ENCODE measurements around the gene TOMM20L.

DNA sequence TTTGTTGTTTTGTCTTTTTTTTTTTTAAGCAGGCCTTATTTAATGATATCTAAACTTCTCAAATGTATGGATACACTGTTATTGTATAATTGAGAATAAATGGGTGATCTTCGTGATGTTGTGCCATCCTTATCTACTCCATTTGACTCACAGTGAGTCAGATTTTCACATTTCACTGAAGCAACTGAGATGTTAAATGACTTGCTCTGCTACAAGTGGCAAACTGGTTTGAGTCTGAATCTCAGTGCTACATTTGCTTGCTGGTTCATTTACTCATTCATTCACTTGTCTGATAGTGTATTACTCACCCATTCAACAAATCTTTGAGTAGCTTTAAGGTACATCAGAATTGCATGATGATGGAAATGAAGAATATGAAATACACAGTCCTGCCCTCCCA lies 34.4 kb downstream of the TOMM20L start:
- TF ChIP-seq ZNF658 (tag by site-specific recombination; IDR thresholded peaks at IDR 0.05) = no peak
- TF ChIP-seq ZNF76 (tag by site-specific recombination; IDR thresholded peaks at IDR 0.05; ENCODE audit: borderline replicate concordance, low read depth) = no peak
- no peak for TF ChIP-seq MEIS1 (CRISPR knock-in tag; IDR thresholded peaks at IDR 0.05; ENCODE audit: borderline replicate concordance)
- TF ChIP-seq, protein P1, sequence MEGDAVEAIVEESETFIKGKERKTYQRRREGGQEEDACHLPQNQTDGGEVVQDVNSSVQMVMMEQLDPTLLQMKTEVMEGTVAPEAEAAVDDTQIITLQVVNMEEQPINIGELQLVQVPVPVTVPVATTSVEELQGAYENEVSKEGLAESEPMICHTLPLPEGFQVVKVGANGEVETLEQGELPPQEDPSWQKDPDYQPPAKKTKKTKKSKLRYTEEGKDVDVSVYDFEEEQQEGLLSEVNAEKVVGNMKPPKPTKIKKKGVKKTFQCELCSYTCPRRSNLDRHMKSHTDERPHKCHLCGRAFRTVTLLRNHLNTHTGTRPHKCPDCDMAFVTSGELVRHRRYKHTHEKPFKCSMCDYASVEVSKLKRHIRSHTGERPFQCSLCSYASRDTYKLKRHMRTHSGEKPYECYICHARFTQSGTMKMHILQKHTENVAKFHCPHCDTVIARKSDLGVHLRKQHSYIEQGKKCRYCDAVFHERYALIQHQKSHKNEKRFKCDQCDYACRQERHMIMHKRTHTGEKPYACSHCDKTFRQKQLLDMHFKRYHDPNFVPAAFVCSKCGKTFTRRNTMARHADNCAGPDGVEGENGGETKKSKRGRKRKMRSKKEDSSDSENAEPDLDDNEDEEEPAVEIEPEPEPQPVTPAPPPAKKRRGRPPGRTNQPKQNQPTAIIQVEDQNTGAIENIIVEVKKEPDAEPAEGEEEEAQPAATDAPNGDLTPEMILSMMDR (tag by site-specific recombination; IDR thresholded peaks at IDR 0.05) = no peak
- TF ChIP-seq, protein P2, sequence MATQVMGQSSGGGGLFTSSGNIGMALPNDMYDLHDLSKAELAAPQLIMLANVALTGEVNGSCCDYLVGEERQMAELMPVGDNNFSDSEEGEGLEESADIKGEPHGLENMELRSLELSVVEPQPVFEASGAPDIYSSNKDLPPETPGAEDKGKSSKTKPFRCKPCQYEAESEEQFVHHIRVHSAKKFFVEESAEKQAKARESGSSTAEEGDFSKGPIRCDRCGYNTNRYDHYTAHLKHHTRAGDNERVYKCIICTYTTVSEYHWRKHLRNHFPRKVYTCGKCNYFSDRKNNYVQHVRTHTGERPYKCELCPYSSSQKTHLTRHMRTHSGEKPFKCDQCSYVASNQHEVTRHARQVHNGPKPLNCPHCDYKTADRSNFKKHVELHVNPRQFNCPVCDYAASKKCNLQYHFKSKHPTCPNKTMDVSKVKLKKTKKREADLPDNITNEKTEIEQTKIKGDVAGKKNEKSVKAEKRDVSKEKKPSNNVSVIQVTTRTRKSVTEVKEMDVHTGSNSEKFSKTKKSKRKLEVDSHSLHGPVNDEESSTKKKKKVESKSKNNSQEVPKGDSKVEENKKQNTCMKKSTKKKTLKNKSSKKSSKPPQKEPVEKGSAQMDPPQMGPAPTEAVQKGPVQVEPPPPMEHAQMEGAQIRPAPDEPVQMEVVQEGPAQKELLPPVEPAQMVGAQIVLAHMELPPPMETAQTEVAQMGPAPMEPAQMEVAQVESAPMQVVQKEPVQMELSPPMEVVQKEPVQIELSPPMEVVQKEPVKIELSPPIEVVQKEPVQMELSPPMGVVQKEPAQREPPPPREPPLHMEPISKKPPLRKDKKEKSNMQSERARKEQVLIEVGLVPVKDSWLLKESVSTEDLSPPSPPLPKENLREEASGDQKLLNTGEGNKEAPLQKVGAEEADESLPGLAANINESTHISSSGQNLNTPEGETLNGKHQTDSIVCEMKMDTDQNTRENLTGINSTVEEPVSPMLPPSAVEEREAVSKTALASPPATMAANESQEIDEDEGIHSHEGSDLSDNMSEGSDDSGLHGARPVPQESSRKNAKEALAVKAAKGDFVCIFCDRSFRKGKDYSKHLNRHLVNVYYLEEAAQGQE (tag by site-specific recombination; IDR thresholded peaks at IDR 0.05) = no peak
- TF ChIP-seq ZFP41 (tag by site-specific recombination; IDR thresholded peaks at IDR 0.05; ENCODE audit: borderline replicate concordance) = no peak
- TF ChIP-seq, protein P3, sequence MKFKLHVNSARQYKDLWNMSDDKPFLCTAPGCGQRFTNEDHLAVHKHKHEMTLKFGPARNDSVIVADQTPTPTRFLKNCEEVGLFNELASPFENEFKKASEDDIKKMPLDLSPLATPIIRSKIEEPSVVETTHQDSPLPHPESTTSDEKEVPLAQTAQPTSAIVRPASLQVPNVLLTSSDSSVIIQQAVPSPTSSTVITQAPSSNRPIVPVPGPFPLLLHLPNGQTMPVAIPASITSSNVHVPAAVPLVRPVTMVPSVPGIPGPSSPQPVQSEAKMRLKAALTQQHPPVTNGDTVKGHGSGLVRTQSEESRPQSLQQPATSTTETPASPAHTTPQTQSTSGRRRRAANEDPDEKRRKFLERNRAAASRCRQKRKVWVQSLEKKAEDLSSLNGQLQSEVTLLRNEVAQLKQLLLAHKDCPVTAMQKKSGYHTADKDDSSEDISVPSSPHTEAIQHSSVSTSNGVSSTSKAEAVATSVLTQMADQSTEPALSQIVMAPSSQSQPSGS (tag by site-specific recombination; IDR thresholded peaks at IDR 0.05; ENCODE audit: low read depth) = no peak
- TF ChIP-seq, protein P4, sequence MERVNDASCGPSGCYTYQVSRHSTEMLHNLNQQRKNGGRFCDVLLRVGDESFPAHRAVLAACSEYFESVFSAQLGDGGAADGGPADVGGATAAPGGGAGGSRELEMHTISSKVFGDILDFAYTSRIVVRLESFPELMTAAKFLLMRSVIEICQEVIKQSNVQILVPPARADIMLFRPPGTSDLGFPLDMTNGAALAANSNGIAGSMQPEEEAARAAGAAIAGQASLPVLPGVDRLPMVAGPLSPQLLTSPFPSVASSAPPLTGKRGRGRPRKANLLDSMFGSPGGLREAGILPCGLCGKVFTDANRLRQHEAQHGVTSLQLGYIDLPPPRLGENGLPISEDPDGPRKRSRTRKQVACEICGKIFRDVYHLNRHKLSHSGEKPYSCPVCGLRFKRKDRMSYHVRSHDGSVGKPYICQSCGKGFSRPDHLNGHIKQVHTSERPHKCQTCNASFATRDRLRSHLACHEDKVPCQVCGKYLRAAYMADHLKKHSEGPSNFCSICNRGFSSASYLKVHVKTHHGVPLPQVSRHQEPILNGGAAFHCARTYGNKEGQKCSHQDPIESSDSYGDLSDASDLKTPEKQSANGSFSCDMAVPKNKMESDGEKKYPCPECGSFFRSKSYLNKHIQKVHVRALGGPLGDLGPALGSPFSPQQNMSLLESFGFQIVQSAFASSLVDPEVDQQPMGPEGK (tag by site-specific recombination; IDR thresholded peaks at IDR 0.05) = no peak
- TF ChIP-seq ZXDB (tag by site-specific recombination; IDR thresholded peaks at IDR 0.05) = no peak
- TF ChIP-seq ZIC2 (tag by site-specific recombination; IDR thresholded peaks at IDR 0.05) = no peak
- no peak for TF ChIP-seq ZNF426 (tag by site-specific recombination; IDR thresholded peaks at IDR 0.05)
- no peak for TF ChIP-seq ZNF292 (tag by site-specific recombination; IDR thresholded peaks at IDR 0.05; ENCODE audit: borderline replicate concordance, low read depth)
- no peak for TF ChIP-seq ZNF248 (tag by site-specific recombination; IDR thresholded peaks at IDR 0.05)
- no peak for TF ChIP-seq ZNF654 (tag by site-specific recombination; IDR thresholded peaks at IDR 0.05; ENCODE audit: low read depth)
